ENCODE measurements around the gene NCF1. TPM values are rescaled to one million over a fixed set of nuclear protein-coding genes. Genes with fewer than 3 reads are reported as not detected.
A peak's percentile ranks its signal among the peaks of the same experiment; 100 is the strongest.
"Not testable (repeated sequence)": the region's sequence is repeated elsewhere in the genome, so short reads cannot be mapped to it uniquely, and the experiment has no call there.

Gene NCF1
- total and polyA plus RNA-seq, 2 of the 4 experiments (the other 2 are of a cell fraction) = not detected

GRCh38 chr7:74820146-74820805 is 46.5 kb downstream of the NCF1 start:
- H4K20me1 ChIP-seq (ENCODE audit: insufficient read depth, low read length); H2BK20ac ChIP-seq (ENCODE audit: low read depth, low read length); DNase-seq; H2BK15ac ChIP-seq (ENCODE audit: low read depth, low read length); H3K9ac ChIP-seq (ENCODE audit: low read depth, low read length); dilution Hi-C loops (cut with HindIII; ENCODE audit: low sequenced_read_pairs, unreplicated experiment); H4K5ac ChIP-seq (ENCODE audit: low read depth, low read length); H3K9me3 ChIP-seq (ENCODE audit: control insufficient read depth, insufficient read depth, low read length); H2AFZ ChIP-seq (replicated peaks; ENCODE audit: low read length, poor library complexity); POLR2A ChIA-PET (ENCODE audit: unreplicated experiment); H3K79me1 ChIP-seq (ENCODE audit: low read depth in 1 of 2, low read length in 2 of 2); H2AK9ac ChIP-seq (replicated peaks; ENCODE audit: low read depth, low read length, poor library complexity); H3K9me1 ChIP-seq (ENCODE audit: insufficient read depth, low read length); H3K27me3 ChIP-seq (ENCODE audit: control insufficient read depth, insufficient read depth, low read length); H2AK5ac ChIP-seq (ENCODE audit: low read depth, low read length); CTCF ChIA-PET; intact Hi-C loops (cut with micrococcal nuclease); H3K18ac ChIP-seq (ENCODE audit: low read depth, low read length); H3K4me1 ChIP-seq (ENCODE audit: control insufficient read depth, insufficient read depth, low read length); H3K56ac ChIP-seq (ENCODE audit: extremely low read depth, insufficient read depth, low read length); H4K8ac ChIP-seq (ENCODE audit: low read depth in 2 of 2, low read length in 2 of 2); H3K36me3 ChIP-seq (ENCODE audit: control insufficient read depth, insufficient read depth, low read length); H4K91ac ChIP-seq (ENCODE audit: insufficient read depth, low read depth, low read length); H3K4ac ChIP-seq (ENCODE audit: low read depth, low read length); H2BK5ac ChIP-seq (ENCODE audit: low read depth, low read length, poor library complexity, severe bottlenecking); H3K4me2 ChIP-seq (ENCODE audit: low read depth, low read length); BruUV-seq (replicated peaks); in situ Hi-C loops (cut with MboI; ENCODE audit: low sequenced_read_pairs); H3K27ac ChIP-seq (ENCODE audit: insufficient read depth, low read length); H3K4me3 ChIP-seq (ENCODE audit: insufficient read depth, low read depth, low read length); H3K14ac ChIP-seq (replicated peaks; ENCODE audit: low read depth, low read length); H2BK120ac ChIP-seq (ENCODE audit: low read depth, low read length); H3K23ac ChIP-seq (ENCODE audit: low read depth, low read length): not testable (repeated sequence)
- WGBS, 2 experiments (ENCODE audit: extremely low coverage in 2 of 2, insufficient read length in 1 of 2) = no CpG with 5 or more reads among the region's 23 CpGs
- peak; percentile 95 for ATAC-seq (ENCODE audit: low read depth)

DNA sequence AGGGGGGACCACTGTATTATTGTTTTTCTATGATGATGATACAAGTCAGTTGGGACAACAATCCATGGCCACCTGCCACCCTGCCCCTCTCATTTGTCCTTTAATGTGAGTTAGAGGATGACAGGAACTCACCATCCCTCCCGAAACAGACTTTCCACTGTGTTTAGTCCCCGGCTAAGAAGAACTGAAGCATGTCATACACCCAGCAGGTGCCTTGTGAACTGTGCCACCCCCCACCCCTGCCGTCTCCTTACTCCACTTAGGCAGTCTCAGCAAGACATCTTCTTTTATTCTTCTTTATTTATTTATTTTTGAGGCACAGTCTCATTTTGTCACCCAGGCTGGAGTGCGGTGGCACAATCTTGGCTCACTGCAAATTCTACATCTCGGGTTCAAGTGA is 47.4 kb downstream of the NCF1 start:
- H3K9me1 ChIP-seq (ENCODE audit: insufficient read depth, low read length); H3K56ac ChIP-seq (ENCODE audit: extremely low read depth, insufficient read depth, low read length); ATAC-seq (ENCODE audit: low read depth); H3K4me3 ChIP-seq (ENCODE audit: insufficient read depth, low read depth, low read length); H3K9me3 ChIP-seq (ENCODE audit: control insufficient read depth, insufficient read depth, low read length); H3K27ac ChIP-seq (ENCODE audit: insufficient read depth, low read length); H4K8ac ChIP-seq (ENCODE audit: low read depth in 2 of 2, low read length in 2 of 2); H2BK15ac ChIP-seq (ENCODE audit: low read depth, low read length); BruUV-seq (replicated peaks); in situ Hi-C loops (cut with MboI; ENCODE audit: low sequenced_read_pairs); H3K4me2 ChIP-seq (ENCODE audit: low read depth, low read length); H3K27me3 ChIP-seq (ENCODE audit: control insufficient read depth, insufficient read depth, low read length); H2BK120ac ChIP-seq (ENCODE audit: low read depth, low read length); H3K9ac ChIP-seq (ENCODE audit: low read depth, low read length); H4K5ac ChIP-seq (ENCODE audit: low read depth, low read length); H3K36me3 ChIP-seq (ENCODE audit: control insufficient read depth, insufficient read depth, low read length); H3K79me1 ChIP-seq (ENCODE audit: low read depth in 1 of 2, low read length in 2 of 2); H2AFZ ChIP-seq (replicated peaks; ENCODE audit: low read length, poor library complexity); H2AK5ac ChIP-seq (ENCODE audit: low read depth, low read length); H4K20me1 ChIP-seq (ENCODE audit: insufficient read depth, low read length); dilution Hi-C loops (cut with HindIII; ENCODE audit: low sequenced_read_pairs, unreplicated experiment); H4K91ac ChIP-seq (ENCODE audit: insufficient read depth, low read depth, low read length); H3K23ac ChIP-seq (ENCODE audit: low read depth, low read length); H2BK5ac ChIP-seq (ENCODE audit: low read depth, low read length, poor library complexity, severe bottlenecking); intact Hi-C loops (cut with micrococcal nuclease); DNase-seq; H3K18ac ChIP-seq (ENCODE audit: low read depth, low read length); H3K14ac ChIP-seq (replicated peaks; ENCODE audit: low read depth, low read length); H2BK20ac ChIP-seq (ENCODE audit: low read depth, low read length); H3K4ac ChIP-seq (ENCODE audit: low read depth, low read length); CTCF ChIA-PET; H2AK9ac ChIP-seq (replicated peaks; ENCODE audit: low read depth, low read length, poor library complexity); H3K4me1 ChIP-seq (ENCODE audit: control insufficient read depth, insufficient read depth, low read length): not testable (repeated sequence)
- POLR2A ChIA-PET (ENCODE audit: unreplicated experiment) = interaction anchor here (0.7 kb wide), 1 partner anchor 1192 kb away, joined by 7 read pairs; no protein-coding TSS in a partner anchor
- no CpG with 5 or more reads among the region's 5 CpGs for WGBS, 2 experiments (ENCODE audit: extremely low coverage in 2 of 2, insufficient read length in 1 of 2)

Data from IMR-90 (cell line).